HG03432 (cell line): Measurements from ENCODE around the gene CFD.
"Not testable (repeated sequence)": the region's sequence is repeated elsewhere in the genome, so short reads cannot be mapped to it uniquely, and the experiment has no call there.

Source experiments
- ATAC-seq: cut with Tn5 transposase; IDR thresholded peaks from one replicate; pipeline ENCODE4 v1.9.1; 2021; ENCODE audit warnings: mild to moderate bottlenecking, moderate library complexity; ENCODE audit not compliant: unreplicated experiment

Gene CFD

DNA sequence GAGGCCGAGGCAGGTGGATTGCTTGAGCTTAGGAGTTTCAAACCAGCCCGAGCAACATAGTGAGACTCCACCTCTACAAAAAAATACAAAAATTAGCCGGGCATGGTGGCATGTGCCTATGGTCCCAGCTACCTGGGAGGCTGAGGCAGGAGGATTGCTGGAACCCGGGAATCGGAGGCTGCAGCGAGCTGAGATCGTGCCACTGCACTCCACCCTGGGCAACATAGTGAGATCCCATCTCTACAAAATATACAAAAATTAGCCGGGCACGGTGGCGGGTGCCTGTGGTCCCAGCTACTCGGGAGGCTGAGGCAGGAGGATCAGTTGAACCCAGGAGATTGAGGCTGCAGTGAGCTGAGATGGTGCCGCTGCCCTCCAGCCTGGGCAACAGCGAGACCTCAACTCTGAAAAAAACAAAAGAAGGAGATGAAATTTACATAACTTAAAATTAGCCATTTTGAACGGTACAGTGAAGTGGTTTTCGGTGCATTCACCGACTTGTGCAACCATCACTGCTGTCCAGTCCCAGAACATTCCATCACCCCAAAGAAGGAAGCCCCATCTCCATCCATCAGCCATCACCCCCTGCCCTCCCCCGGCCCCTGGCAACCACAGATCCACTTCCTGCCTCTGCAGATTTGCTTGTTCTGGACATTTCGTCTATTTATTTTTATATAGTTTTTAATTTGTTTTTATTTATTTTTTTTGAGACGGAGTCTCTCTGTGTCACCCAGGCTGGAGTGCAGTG lies 33.4 kb upstream of the CFD start:
- ATAC-seq, result no peak

DNA sequence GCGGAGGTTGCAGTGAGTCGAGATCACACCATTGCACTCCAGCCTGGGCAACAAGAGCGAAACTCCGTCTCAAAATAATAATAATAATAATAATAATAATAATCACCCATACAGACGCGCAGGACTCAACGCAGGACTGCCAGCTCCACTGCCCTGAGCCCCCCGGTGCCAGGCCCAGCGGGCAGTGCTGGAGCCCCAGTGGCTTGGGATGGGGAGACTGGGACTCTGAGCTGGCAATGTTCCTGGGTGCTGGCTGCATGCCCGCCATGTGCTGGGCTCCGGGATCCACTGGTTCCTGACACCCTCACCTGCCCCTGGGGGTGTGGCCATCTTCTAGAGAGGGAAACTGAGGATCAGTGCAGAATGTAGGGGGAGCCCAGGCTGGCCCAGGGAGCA lies 32.2 kb upstream of the CFD start:
- no peak for ATAC-seq

DNA sequence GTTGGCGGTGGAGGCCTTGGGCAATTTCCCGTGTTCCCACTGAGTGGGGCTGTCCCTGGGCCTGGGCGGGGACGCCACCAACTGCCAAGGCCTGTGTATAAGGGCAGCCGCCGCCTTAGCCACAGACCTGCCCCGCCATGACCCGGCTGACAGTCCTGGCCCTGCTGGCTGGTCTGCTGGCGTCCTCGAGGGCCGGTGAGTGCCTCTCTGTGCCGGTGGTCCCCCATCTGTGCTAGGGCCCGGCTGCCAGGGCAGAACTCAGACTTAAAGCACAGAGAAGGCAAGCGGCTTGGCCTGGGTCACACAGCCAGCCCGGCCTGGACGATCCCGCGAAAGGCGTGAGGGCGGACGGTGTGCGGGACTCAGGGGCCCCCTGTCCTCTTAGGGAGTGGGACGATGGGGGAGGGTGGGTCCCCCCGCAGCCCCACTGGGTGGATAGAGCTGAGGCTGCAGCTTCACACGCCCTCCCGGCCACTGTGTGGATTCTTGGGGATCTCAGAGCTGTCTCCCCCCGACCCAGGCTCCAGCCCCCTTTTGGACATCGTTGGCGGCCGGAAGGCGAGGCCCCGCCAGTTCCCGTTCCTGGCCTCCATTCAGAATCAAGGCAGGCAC lies 31.6 kb upstream of the CFD start, which contains the start of gene AZU1:
Gene AZU1, plus strand, starts transcription at position 128 of the 612 bp plus-strand sequence. Its CDS starts 10 bp downstream, at position 138.
- ATAC-seq, result no peak

DNA sequence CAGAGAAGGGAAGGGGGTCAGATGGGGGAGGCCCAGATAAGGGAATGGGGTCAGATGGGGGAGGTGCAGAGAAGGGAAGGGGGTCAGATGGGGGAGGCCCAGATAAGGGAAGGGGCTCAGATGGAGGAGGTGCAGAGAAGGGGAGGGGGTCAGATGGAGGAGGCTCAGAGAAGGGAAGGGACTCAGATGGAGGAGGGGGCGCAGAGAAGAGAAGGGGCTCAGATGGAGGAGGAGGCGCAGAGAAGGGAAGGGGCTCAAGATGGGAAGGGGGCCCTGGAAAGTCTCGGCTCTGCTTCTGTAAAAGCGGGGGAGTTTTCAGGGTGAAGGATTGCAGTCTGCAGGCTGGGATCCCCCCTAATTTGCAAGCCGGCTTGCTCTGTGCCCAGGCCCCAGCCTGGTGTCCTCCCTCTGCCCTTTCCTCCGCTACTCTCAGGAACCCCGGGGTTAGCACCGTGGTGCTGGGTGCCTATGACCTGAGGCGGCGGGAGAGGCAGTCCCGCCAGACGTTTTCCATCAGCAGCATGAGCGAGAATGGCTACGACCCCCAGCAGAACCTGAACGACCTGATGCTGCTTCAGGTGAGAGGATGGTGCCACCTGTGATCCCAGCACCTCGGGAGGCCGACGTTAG lies 30.2 kb upstream of the CFD start:
- no peak for ATAC-seq

DNA sequence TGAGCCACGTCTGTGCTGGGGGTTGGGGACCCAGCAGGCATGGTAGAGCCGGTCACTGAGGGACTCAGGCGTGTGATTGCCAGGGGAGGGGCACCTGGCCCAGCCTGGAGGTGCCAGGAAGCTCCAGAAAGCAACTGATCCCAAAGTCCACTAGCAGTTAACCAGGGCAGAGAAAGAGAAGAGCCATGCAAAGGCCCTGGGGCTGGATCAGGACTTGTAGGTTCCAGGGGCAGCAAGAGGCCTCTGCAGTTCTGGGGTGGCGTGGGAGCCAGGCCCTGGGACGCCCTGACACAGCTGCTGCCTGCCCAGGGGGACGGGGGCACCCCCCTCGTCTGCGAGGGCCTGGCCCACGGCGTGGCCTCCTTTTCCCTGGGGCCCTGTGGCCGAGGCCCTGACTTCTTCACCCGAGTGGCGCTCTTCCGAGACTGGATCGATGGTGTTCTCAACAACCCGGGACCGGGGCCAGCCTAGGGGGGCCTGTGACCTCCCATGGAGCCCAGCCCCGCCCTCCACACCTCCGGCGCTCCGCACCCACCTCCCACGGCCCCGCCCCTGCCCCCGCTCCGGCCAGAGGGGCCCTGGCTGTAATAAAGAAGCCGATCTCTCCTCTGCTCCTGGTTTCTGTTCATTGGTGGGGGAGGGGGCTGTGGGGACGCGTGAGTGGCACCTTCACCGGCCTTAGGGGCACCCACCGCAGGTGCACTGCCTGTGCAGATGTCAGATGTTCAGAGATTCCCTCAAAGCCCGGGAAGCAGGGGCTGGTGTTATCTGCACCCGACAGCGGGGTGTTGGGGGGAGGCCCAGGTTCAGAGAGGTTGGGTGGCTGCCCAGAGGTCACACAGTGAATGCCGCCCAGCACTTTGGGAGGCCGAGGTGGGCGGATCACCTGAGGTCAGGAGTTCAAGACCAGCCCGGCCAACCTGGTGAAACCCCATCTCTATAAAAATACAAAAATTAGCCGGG lies 27.8 kb upstream of the CFD start:
- ATAC-seq, result no peak

DNA sequence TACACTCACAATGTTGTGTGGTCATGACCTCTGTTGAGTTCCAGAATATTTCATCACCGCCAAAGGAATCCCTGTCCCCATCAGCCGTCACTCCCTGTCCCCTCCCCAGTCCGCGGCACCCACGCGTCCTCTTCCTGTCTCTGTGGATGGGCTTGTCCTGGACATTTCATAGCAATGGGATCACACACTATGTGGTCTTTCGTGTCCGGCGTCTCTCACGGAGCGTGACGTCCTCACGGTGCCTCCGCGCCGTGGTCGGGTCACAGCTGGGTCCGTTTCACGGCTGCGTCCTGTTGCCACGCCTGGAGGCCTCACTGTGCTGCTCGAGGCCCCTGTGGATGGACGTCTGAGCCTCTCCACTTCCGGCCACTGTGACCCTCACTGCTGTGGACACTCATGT lies 25.2 kb upstream of the CFD start:
- ATAC-seq, result no peak

DNA sequence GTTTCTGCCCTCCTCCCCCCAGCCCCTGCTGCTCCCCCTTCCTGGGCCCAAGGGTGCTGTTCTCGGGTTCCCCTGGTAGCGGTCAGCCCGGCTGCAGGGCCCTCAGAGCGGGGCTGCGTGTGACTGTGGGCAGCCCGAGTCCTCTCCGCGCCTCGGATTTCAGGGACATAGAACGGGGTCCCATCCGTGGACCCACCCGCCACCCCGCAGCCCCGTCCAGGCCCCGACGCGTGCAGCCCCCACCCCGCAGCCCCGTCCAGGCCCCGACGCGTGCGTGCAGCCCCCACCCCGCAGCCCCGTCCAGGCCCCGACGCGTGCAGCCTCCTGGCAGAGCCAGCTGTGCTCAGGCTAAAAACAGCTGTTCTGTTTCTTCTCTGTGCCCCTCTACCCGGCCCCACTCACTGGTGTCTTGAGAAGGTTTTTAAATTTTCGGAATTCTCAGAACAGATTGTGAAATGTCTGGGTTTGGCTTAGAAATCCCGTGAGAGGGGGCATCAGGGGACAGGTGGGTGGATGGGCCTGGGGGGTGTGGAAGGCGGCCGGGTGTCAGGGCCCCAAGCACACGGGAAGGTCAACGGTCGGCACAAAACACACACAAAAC lies 24.2 kb upstream of the CFD start:
- no peak for ATAC-seq

DNA sequence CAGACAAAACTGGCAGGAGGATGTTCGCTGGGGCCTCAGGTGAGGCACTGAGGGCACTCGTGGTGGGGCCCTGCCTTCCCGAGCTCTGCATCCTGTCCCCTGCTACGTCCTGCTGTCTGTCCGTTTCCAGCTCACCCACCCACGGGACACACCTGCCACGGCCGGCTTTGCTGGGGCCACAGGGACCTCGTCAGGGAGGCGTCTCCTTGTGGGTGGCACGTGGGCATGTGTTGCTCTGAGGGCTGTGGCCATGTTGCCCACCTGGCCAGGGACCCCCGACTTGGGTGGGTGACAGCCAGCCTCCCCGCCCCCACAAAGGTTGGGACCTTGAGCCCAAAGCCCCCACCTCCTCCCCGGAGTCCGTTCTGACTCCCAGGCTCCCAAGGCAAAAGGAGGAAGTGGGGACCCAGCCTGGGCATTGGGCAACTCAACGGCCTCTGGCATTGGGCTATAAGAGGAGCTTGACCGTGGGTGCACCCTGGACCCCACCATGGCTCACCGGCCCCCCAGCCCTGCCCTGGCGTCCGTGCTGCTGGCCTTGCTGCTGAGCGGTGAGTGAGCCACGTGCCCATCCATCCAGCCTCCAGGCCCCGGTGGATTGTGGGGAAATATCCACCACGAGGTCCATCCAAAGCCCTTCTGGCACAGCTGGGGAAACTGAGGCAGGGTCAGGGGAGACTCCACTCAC lies 18.8 kb upstream of the CFD start, which contains the start of gene PRTN3:
Gene PRTN3, plus strand, starts transcription at position 481 of the 688 bp plus-strand sequence. Its CDS starts 10 bp downstream, at position 491.
- ATAC-seq, result no peak

DNA sequence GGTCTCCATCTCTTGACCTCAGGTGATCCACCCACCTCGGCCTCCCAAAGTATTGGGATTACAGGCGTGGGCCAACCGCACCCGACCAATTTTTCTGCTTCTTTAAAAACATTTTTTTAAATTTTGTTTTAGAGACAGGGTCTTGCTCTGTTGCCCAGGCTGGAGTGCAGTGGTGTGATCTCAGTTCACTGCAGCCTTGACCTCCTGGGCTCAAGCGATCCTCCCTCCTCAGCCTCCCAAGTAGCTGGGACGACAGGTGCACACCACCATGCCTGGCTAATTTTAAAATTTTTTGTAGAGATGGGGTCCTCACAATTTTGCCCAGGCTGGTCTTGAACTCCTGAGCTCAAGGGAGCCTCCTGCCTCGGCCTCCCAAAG lies 16.7 kb upstream of the CFD start:
- ATAC-seq, result not testable (repeated sequence)

DNA sequence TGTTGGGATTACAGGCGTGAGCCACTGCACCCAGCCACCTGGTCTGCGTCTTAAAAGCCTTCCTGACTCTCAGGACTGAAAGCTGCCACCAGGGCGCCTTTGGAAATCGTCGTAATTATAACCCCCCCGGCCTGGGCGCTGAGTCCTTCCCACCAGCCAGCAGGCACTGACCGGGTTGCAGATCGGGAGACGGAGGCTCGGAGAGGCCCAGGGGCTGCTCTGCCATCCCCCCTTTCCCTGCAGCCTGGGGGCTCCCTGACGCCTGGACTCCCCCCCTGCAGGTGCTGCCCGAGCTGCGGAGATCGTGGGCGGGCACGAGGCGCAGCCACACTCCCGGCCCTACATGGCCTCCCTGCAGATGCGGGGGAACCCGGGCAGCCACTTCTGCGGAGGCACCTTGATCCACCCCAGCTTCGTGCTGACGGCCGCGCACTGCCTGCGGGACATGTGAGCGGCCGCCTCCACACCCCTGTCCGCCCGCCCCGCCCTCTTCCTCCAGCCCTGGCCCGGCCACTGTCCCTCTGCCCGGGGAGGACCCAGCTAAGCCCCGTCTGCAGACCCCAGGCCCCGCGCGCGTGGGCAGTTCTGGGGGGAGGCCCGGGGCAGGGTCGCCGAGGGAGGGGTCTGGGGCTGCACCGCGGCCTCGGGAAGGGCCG lies 16.2 kb upstream of the CFD start:
- no peak for ATAC-seq

DNA sequence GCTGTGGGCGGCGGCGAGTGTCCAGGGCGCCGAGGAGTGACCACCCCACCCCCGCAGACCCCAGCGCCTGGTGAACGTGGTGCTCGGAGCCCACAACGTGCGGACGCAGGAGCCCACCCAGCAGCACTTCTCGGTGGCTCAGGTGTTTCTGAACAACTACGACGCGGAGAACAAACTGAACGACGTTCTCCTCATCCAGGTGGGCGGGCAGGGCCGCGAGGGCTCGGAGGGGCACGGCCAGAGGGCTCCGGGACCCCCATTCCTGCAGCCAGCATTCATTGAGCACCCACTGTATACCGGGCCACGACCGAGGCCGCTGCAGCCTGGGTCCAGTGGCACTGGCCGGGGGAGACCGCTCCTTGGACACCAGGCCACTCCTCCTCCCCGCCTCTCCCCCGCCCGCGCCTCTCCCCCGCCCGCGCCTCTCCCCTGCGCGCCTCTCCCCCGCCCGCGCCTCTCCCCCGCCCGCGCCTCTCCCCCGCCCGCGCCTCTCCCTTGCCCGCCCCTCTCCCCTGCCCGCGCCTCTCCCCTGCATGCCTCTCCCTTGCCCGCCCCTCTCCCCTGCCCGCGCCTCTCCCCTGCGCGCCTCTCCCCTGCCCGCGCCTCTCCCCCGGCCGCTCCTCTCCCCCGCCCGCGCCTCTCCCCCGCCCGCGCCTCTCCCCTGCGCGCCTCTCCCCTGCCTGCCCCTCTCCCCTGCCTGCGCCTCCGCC lies 15.5 kb upstream of the CFD start:
- no peak for ATAC-seq

DNA sequence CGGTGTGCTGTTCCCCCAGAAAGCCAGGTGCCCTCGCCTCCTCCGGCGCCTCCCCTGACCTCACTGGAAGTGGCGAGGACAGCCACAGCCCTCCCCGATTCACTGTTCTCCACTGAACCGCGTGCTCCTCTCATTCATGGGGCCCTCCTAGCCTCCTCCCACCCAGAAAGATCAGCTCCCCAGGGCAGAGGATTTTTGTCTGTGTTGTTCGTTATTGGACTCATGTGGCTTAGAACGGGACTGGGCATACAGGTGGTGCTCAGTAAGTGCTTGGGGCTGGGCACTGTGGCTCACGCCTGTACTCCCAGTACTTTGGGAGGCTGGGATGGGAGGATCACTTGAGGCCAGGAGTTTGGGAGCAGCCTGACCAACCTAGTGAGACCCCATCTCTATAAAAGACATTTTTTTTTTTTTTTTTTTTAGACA lies 14.9 kb upstream of the CFD start:
- no peak for ATAC-seq

DNA sequence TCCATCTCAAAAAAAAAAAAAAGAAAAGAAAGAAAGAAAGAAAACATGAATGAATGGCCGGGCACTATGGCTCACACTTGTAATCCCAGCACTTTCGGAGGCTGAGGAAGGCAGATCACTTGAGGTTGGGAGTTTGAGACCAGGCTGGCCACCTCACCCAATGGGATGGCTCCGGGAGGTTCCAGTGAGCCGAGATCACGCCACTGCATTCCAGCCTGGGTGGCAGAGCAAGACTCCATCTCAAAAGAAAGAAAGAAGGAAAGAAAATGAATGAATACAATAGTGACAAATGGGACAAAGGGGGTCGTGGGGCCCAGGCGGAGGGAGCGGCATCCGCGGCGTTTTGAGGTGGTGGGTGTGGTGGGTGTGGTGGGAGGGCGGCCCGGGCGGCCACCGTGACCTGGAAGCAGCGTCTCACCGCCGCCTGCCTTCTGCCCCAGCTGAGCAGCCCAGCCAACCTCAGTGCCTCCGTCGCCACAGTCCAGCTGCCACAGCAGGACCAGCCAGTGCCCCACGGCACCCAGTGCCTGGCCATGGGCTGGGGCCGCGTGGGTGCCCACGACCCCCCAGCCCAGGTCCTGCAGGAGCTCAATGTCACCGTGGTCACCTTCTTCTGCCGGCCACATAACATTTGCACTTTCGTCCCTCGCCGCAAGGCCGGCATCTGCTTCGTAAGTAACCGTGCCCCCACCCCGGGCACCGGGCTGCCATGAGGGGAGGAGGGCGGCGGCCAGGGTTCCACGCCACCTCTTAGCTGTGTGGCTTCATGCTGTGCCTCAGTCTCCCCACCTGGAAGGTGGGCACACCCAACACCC lies 13.6 kb upstream of the CFD start:
- no peak for ATAC-seq

DNA sequence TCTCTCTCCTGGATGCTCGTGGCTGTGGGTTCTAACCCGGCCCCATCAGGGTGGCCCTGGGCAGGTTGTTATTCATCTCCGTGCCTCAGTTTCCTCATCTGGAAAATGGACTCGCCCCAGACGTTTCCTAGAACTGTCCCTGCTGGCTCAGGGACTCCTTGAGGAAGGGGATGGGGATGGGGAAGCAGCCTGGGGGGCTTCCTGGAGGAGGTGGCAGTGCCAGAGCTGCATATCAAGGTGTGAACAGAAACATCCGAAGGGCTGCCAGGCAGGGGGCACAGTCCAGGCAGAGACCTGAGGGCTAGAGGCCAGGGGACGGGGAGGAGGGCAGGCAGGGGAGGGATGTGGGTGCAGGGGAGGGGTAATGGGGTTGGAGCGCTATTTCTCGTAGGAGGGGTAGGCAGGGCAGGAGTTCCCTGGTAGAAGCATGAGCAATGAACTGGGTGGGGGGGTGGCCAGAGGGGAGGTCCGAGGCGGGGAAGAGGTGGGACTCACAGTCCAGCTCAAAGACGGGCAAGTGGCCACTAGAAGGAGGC lies 11.0 kb upstream of the CFD start:
- no peak for ATAC-seq

DNA sequence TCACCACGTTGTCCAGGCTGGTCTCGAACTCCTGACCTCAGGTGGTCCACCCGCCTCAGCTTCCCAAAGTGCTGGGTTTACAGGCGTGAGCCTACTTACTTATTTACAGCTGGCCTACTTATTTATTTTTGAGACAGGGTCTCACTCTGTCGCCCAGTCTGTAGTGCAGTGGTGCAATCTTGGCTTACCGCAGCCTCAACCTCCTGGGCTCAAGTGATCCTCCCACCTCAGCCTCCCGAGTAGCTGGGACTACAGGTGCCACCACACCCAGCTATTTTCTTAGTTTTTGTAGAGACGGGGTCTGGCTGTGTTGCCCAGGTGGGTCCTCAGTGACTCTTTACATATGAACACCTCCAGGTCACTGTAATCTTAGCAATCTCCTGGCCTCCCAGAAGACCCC lies 10.3 kb upstream of the CFD start:
- ATAC-seq, result not testable (repeated sequence)

DNA sequence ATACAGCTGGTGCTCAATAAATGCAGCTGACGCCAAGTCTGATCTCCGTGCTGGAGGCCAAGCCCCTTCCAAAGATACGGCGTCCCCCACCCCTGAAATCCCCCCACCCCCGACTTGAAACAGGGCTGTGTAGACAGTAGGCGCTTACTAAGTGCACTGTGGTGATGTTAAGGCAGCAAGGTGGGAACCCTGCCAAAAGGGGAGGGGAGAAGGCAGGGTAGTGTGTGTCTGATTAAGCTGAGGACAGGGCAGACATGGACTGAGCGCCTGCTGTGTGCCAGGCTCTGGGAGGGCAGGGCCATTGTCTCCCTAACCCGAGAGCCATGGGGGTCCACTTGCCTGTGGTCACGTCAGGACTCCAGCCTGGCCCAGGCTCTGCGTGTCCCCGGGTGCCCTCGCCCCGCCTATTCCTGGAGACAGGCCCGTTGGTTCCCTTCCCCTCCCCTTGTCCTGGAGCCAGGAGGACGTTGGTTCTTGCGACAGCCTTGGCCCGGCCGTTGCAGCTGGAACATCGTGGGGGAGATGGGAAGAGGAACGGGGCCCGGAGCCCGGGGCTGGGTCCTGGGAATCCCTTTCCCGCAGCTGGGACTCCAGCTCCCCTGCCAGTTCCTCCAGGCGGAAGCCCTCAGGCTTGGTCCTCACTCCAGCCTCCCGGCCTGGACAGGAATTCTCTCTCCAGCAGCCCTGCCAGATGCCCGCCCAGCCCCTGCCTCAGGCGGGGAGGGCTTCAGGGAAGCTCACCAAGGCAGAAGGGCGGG lies 9.1 kb upstream of the CFD start:
- no peak for ATAC-seq

DNA sequence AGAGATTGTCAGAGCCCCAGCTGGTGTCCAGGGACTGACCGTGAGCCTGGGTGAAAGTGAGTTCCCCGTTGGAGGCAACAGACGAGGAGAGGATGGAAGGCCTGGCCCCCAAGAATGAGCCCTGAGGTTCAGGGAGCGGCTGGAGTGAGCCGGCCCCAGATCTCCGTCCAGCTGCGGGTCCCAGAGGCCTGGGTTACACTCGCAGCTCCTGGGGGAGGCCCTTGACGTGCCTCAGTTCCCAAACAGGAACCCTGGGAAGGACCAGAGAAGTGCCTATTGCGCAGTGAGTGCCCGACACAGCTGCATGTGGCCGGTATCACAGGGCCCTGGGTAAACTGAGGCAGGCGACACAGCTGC lies 8.5 kb upstream of the CFD start:
- no peak for ATAC-seq
